Gastroesophageal sphincter (tissue), 3 donors: Measurements from ENCODE around the gene TMOD3.

Source experiments
- POLR2A ChIP-seq, 2 donors: fragments of 450-650 bp; IDR thresholded peaks; one replicate each; pipeline ENCODE4 v1.6.1; 2017; ENCODE audit warnings: antibody characterized with exemption in 2 of 2, mild to moderate bottlenecking in 2 of 2, moderate library complexity in 1 of 2
- POLR2AphosphoS5 ChIP-seq: sonication (generic); formaldehyde crosslinking; IDR thresholded peaks from one replicate; pipeline ENCODE4 v1.6.1; 2017; ENCODE audit warnings: antibody characterized with exemption
- TF ChIP-seq, protein P1 (sequence below), 4 experiments: fragments of 200-600 bp in 2 of 4; fragments of 450-650 bp in 2 of 4; sonication (generic) in 1 of 4; IDR thresholded peaks; one replicate each; pipeline ENCODE4 v1.5.1; 2017 to 2019; ENCODE audit warnings: antibody characterized with exemption in 4 of 4, mild to moderate bottlenecking in 2 of 4, moderate library complexity in 2 of 4

DNA sequence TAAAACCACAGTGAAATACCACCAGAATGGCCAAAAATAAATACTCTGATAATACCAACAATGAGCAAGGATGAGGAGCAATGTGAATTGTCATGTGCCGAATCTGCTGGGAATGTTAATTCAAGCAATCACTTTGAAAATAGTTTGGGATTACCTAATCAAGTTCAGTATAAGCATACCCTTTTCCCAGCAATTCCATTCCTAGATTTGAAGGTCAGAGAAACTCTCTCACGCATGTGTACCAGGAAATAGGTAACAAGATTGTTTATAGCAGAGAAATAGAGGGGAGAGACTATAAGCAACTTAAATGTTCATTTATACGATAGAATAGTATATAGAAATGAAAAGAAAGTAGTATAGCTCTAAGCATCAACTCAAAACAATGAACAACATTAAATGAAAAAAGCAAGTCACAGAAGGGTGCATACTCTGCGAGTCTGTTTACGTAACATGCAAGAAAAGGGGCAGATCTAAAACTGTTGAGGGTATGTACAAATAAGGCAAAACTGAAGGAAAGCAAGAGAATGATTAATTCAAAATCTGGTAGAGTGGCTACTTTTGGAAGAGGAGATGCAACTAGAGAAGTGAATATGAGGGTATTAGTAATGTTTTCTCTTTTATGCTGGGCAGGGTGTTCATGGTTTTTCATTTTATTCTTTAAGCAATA, 27.4 kb downstream of the TMOD3 start:
- TF ChIP-seq, protein P1, sequence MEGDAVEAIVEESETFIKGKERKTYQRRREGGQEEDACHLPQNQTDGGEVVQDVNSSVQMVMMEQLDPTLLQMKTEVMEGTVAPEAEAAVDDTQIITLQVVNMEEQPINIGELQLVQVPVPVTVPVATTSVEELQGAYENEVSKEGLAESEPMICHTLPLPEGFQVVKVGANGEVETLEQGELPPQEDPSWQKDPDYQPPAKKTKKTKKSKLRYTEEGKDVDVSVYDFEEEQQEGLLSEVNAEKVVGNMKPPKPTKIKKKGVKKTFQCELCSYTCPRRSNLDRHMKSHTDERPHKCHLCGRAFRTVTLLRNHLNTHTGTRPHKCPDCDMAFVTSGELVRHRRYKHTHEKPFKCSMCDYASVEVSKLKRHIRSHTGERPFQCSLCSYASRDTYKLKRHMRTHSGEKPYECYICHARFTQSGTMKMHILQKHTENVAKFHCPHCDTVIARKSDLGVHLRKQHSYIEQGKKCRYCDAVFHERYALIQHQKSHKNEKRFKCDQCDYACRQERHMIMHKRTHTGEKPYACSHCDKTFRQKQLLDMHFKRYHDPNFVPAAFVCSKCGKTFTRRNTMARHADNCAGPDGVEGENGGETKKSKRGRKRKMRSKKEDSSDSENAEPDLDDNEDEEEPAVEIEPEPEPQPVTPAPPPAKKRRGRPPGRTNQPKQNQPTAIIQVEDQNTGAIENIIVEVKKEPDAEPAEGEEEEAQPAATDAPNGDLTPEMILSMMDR (IDR thresholded peaks at IDR 0.05): no peak
- TF ChIP-seq POLR2A (IDR thresholded peaks at IDR 0.05): no peak
- no peak for TF ChIP-seq POLR2AphosphoS5
